ENCODE results near the gene GFPT2.

The GFPT2 gene

GRCh38 chr5:180271221-180271620, 81.9 kb downstream of the GFPT2 start:
- peak; percentile 15 for DNase-seq

- DNase-seq, result no peak
Observed at GRCh38 chr5:180259260-180259611, 93.9 kb downstream of the GFPT2 start.

GRCh38 chr5:180253036-180253824, 99.9 kb downstream of the GFPT2 start:
- no peak for DNase-seq

GRCh38 chr5:180251887-180252286, 101.2 kb downstream of the GFPT2 start:
- DNase-seq, result no peak

GRCh38 chr5:180251141-180251540, 102.0 kb downstream of the GFPT2 start:
- no peak for DNase-seq

Data from suppressor macrophage treated with lipopolysaccharide for 4 hours (primary cell).